HG03159 (cell line): ENCODE measurements around the gene TCERG1L.
"Not testable (repeated sequence)": the region's sequence is repeated elsewhere in the genome, so short reads cannot be mapped to it uniquely, and the experiment has no call there.

Experiments
- ATAC-seq: cut with Tn5 transposase; IDR thresholded peaks from one replicate; pipeline ENCODE4 v1.9.1; 2021; ENCODE audit warnings: mild to moderate bottlenecking, moderate library complexity; ENCODE audit not compliant: unreplicated experiment

The TCERG1L gene, protein sequence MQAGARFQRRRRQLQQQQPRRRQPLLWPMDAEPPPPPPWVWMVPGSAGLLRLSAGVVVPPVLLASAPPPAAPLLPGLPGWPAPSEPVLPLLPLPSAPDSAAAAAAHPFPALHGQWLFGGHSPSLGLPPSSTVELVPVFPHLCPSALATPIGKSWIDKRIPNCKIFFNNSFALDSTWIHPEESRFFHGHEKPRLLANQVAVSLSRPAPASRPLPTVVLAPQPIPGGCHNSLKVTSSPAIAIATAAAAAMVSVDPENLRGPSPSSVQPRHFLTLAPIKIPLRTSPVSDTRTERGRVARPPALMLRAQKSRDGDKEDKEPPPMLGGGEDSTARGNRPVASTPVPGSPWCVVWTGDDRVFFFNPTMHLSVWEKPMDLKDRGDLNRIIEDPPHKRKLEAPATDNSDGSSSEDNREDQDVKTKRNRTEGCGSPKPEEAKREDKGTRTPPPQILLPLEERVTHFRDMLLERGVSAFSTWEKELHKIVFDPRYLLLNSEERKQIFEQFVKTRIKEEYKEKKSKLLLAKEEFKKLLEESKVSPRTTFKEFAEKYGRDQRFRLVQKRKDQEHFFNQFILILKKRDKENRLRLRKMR

DNA sequence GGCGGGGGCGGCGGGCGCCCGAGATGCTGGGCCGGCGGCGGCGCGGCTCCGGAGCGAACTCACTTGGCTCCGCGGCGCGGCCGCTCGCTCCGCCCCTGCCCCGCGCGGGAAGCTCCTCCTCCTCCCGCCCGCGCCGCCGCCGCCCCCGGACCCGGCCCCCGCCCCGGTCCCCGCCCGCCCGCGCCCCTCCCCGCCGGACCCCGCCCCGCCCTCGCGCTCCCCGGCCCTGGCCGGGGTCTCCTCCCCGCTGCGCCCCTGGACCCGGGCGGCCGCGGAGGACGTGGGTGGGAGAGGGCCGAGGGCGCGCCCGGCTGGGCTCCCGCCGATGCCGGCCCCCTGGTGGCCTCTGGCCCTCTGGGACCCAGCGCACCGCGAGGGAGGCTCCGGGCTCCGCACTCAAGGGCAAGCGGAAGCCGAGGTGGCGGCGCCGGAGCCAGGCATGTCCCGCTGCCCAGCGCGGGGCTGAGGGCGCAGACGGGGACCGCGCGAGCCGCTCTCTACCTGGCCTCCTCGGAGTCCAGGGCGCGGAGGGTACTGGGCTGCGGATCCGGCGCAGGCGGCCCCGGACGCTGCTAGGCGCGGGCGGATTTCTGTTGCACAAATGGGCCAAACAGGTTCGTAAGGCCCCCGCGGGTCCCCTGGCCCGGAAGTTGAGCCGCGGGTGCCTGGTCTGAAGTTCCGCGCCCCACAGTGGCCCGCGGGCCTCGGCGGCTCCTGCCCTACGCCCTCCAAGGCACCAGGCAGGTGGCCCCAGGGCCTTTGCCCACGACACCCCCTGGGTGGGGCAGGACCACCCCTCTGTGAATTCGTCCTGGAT lies at the start of gene TCERG1L:
Gene TCERG1L (minus strand): TSS at position 61 of the 817 bp plus-strand sequence. CDS start 86 bp downstream, outside the sequence.
- no peak for ATAC-seq

DNA sequence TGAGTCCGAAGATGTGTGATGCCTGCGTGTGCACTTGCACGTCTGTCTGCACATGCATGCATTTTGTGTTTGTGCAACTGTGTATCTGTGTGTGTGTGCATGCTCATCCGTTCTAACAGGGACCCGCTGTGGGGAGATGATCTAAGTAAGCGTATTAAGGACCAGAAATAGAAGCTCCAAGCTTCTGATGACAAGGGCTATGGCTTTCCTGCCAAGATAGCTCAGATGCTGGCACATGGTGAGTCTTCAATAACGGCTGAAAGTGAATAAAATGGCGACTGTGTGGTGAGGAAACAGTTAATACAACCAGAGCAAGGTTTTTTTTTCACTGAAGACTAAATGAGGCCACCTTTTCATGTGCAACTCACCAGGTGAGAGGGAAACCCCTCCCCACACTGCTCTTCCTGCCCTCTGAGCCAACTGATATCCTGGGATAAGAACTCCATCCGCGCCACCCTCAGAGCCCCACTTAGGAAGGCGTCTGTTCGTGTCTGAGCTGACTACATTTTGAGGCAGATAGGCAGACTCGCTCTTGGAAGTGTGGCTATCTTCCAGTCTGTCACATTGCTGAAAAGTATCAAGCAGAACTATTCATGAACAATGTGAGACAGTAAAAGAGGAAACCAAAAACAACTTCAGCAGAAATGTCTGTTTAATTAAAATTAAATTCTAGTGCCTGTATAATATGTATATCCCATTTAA lies 47.4 kb upstream of the TCERG1L start:
- ATAC-seq = no peak

DNA sequence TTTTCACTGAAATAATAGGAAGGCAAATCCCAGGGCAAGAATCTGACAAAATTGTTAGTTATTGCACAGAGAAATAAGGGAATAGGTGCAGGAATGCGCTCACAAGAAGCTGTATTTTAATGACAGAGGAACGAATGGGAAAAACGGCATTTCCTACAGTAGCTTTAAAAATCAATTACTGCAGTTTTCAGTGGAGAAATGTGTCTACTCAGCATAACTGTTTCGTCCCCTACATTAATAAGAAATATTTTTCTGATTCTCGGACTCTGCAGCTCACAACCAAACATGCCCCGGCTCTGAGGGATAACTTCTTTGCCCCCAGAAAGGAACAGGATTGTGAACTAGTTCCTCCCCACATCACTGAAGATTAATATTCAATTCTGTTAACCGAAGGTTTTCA lies 44.9 kb upstream of the TCERG1L start:
- no peak for ATAC-seq

DNA sequence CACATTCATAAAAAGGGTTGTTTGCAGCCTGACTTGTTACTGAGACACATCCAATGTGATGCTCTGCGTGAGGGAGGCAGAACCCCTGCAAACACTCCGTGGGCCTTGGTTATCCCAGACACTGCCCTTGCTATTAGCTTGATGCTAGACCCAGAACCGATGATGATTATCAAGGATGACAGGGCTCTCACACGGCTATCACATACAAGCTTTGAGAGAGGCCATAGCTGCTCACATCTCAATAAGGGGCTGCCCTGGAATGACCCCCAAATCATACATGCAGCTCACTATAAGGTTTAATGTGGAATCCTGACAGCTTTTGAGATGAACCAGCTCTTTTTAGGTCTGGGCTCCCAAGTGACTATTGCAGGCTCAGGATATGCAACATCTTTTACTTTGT lies 44.4 kb upstream of the TCERG1L start:
- ATAC-seq = no peak

DNA sequence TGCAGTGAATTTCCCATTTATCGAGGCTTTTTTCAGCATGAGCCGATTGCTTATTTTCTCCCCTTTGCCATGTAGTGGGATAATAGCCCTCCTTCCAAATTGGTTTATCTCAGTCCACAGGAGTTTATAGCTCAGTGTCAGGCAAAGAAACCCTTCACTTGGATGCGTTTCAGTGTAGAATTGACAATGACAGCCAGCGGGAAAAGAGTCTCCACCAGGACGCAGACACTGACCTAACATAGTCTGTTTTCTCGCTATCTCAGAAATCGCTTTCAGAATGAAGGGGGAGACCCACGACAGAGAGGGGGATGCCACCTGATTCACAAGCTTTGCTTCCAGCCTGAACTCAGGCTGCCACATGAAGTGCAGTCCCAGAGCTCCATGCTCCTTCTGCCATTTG lies 43.5 kb upstream of the TCERG1L start:
- ATAC-seq = no peak

DNA sequence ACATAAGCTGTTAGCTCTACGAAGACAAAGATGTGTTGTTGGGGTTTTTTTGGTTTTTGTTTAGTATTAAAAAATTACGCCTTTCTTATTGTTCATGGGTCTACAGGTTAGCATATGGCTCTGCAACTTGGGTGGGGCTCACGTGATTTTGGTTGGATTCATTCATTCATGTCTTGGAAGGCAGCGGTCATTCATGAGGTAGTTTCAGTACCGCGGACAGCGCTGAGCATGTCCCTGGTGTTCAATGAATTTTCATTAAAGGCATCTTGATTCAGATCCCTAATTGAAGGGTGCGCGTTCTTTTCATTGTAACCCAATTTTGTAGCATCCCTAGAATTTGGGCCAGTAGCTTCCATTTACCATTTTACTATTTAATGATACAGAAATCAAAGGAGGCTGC lies 42.9 kb upstream of the TCERG1L start:
- no peak for ATAC-seq

DNA sequence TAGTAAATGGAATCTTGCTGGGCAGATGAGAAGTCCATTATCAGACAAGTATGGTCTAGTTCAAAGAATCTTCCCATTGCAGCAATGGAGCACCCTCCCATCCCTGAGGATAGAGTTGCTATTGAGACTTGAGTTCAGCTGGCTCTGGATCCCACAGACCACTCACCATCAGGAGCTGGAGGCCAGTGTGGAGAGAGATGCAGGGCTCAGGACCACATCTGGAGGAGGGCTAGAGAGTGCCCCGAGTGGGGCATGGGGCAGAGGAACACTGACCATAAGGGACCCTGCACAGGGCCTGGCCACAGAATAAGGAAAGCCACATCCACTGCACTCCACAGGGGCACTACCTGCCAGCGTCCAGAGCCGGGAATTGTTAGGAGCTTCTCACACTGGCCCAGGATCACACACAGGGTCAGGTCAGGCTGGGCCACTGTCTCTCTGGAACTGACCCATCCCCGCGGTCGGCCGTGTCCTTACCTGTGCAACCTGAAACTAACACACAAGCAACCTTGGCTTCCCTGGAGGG lies 41.3 kb upstream of the TCERG1L start:
- no peak for ATAC-seq

DNA sequence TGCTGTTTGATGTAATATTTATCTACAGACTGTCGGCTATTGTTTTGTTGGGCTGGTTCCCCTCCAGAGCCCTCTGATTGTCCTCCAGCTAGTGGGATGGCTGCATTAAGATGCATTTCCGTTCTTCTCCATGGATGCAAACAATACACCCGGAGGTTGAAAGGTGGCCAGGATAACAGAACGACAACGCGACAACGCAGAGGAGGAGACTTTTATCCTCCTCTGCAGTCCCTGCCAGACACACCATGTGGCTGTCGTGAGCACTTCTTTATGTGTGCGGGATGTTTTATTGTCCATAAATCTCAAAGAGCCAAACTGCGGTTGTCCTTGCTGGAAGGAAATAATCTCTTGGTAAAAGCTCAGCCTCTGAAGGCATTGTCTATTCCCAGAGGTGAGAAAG lies 39.1 kb upstream of the TCERG1L start:
- no peak for ATAC-seq

DNA sequence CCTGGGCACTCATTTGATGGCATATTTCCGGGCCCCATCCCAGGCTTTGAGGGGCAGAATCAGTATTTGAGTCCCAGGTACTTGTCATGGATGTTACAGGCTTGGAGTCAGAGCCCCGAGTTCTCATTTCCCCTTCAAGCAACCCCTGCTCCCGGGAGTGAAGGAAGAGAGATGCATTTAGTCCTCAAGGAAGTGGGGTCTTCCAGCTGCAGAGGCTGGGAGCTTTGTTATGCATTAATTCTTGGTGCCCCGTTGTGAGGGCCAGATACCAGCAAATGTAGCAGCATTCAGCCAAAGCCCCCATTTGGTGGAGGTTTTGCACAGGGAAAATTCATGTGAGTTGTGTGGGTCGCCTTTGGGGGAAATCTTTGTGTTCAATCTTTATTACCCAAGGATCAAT lies 38.7 kb upstream of the TCERG1L start:
- ATAC-seq = no peak

DNA sequence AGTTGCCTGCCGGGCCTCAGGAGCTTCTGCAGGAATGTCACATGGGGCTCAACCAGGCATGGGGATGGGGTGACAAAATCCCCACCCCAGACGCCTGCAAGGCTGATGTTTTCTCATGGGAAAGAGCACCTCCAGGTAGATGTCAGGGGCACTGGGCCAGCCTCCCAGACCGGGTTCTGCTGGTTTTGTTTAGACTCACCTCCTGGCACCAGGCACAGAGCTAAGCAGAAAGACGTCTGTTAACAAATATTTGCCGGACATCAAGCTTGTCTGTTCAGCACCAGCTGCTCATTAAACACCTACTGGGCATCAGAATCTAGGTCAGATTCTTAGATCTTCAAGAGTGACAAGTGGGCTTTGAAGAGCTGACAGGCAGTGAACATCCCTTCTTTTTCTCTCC lies 34.9 kb upstream of the TCERG1L start:
- ATAC-seq = no peak

DNA sequence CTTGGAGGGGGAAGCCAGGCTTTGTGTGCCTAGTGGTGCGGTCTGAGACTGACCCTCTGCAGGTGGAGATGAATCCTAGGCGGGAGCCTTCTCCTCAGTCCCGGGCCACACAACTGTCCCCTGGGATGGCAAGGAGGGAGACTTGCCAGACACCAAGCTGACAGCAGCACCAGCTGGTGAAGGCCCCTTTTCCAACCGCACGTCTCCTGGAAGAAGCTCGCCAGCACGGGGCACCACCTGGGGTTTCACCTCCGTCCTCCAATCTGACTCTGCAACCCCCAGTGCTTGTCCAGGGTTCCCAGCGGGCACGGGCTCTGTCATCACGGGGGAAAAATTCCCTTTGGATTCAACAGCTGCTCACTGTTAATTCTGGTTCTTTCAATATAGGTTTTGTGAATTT lies 34.2 kb upstream of the TCERG1L start:
- ATAC-seq = no peak

DNA sequence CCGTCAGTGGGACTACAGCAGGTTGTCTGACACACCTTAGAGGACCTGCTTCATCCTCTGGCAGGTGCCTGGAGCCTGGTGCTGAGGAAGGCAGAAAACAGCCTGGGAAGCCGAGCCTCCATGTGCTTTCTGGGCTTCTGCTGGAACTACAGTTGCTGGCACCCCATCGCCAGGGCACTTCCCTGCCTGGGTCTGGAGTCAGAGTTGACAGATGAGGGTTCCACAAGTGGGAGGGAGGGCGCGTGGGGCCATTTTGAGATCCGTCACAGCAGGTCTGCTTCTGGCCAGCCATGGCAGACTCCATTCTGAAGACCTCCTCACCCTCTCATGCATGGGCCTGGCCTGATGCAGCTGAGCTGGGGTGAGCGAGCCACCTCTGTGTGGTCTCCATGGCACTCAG lies 33.2 kb upstream of the TCERG1L start:
- no peak for ATAC-seq

DNA sequence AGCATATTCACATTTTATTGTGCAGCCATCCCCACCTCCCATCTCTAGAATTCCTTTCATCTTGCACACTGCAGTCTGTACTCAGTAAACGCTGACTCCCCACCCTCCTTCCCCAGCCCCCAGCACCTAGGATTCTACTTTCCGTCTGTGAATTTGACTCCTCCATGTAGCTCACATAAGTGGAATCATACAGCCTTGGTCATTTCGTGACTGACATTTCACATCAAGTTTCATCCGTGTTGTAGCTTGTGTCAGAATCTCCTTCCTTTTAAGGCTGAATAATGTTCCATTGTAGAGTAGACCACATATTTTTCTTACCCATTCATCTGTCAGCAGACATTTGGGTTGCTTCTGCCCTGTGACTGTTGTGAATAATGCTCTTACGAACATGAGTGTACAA lies 26.2 kb upstream of the TCERG1L start:
- no peak for ATAC-seq

DNA sequence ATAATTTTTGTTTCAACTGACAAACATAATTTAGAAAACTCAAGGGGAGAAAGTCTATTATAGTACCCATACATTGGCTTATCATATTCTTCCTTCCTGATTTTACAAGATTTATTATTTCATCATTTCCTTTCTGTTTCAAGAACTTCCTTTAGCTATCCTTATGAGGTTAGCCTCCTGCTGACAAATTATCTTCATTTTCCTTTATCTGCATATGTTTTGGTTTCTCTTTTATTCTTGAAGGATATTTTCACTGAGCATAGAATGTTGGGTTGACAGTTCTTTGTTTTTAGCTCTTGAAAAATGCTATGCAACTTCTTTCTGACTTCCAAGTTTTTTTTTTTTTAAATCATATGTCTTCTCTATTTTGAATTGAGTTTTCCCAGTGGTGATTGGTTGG lies 21.3 kb upstream of the TCERG1L start:
- no peak for ATAC-seq

DNA sequence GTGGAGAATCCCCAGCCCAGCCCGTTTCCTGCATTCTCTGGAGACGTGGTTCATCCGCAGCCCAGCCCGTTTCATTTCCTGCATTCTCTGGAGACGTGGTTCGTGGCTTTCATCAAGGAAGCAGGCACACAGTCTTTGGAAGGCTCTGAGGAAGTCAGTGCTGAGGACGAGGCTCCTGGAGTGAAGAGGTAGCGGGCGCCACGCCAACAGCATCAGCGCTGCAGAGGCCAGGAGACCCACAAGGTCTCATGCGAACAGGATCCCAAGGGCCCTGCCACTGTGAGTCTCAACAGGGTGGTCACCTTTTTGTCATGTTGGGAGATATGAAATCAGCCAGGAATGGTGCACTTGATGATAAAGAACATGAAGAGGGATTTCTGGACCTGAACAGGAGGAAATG lies 12.4 kb upstream of the TCERG1L start:
- no peak for ATAC-seq

DNA sequence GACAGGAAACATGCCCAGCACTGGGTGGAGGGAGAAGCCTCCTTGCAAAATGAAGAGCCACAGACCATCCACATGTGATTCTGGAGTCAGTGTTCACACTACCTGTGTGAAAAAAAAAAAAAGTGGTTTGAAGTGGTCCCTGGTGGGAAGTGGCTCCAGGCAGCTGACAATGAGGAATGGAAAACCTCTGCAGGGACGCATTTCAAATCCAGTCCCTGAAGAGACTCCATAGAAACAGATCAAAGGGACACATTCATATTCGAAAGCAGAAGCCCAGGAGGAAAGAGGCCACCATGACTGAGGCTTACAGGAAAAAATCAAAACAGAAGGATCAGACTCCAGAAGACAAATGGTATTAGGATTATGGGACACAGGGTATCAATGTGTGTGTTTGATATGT lies 11.5 kb upstream of the TCERG1L start:
- no peak for ATAC-seq

DNA sequence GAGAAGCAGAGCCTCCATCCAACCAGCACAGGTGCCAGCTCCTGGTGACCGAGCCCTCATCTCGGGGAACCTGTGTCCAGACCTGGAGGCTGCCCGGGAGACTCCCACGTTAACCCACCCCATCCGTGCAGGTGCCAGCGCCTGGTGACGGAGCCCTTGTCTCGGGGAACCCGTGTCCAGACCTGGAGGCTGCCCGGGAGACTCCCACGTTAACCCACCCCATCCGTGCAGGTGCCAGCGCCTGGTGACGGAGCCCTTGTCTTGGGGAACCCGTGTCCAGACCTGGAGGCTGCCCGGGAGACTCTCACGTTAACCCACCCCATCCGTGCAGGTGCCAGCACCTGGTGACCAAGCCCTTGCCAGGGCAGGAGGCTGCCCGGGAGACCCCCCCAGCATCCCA lies 11.1 kb upstream of the TCERG1L start:
- ATAC-seq = not testable (repeated sequence)

DNA sequence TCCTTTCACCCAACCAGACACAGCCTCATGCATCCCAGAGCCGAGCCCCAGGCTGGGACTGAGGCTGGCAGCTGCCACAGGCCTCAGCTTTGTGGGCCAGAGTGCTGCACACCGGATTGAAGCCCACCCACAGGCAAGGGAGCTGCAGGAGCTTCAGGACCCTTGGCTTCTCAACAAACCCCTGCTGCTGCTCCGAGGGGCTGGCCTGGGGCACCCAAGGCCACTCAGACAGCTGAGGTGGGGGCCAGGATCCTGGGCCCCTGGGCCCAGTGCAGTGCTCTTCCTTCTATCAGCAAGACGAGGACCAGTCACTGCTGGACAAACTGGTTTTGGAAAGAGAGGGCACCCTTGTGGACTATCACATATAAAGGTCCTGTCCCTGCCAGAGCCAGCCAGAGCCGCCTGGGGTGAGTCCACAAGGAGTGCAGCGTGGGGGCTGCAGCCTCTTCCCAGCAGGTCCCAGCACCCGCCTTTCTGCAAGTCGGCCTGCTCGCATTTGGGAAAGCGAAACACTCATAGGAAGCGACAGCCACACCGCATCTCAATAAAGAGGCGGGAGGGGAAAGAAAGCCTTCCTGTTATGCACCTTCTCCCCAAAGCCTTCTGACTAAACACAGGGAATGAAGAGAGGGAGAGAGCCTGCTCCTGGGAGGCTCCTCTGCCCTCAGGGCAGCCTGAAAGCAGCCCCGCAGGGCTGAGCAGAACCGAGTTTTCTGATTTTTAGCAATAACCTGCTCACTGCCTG lies 9.5 kb upstream of the TCERG1L start:
- ATAC-seq = no peak

DNA sequence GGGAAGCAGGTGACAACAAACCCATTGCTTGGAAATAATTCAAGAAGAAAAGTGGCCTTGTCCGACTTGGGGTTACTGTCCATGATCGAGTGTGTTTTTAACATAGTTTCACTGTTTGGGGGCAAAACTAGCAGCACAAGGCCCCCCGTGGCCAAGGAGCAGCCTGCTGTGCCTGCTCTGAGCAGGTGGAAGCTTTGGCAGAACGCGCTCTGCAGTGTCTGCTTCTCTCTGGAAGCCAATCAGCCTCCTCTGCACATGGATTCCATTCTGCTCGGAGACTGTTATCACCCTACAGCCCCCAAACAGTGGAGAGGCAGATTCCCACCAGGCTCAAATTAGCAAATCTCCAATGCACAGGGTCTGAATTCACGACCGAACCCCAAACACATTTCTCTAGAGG lies 7.3 kb upstream of the TCERG1L start:
- ATAC-seq = no peak

DNA sequence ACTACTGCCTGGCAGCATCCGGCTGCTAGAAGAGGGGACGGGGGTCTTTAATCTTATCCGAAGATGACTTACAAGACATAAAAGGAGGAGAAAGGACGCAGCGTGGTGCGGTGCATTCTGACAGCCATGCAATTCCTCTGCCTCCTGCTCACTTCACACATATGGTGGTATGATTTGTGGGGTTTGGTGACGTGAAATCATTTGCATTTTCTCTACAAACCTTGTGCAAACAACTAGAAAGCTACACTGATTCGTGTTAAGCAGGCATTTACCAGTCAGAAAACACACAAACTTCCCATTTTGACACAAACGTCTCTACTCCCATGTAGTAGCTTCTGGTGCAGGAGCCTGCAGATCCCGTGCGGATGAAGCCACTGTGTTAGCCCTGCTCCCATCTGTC lies 6.8 kb upstream of the TCERG1L start:
- no peak for ATAC-seq
